ENCODE results near the gene INO80D. TPM values are rescaled to one million over a fixed set of nuclear protein-coding genes. Genes with fewer than 3 reads are reported as not detected.

INO80D gene
- total and polyA plus RNA-seq, 2 of the 8 experiments (the other 6 are each of a cell fraction or from before 2014, with no cell fraction given) = 6.2 to 37.4 TPM

- TF ChIP-seq RBBP5 (IDR thresholded peaks at IDR 0.05; ENCODE audit: borderline replicate concordance, low read depth, low read length) (no peak), SP1 (IDR thresholded peaks at IDR 0.05; ENCODE audit: low read depth, low read length) (no peak), GTF2F1 (IDR thresholded peaks at IDR 0.05; ENCODE audit: borderline replicate concordance, low read depth, low read length) (no peak), BACH1 (IDR thresholded peaks at IDR 0.05; ENCODE audit: low read length) (no peak), MAX (IDR thresholded peaks at IDR 0.05) (no peak), TAF7 (optimal IDR thresholded peaks at IDR 0.05; ENCODE audit: borderline replicate concordance, low read depth, low read length) (no peak), HDAC2 (IDR thresholded peaks at IDR 0.05; ENCODE audit: borderline replicate concordance in 1 of 2, low read depth in 2 of 2, low read length in 2 of 2) (no peak), CEBPB (IDR thresholded peaks at IDR 0.05; ENCODE audit: low read depth, low read length) (no peak), CHD2 (IDR thresholded peaks at IDR 0.05; ENCODE audit: low read length) (no peak), SIX5 (IDR thresholded peaks at IDR 0.05; ENCODE audit: low read depth, low read length) (no peak)
Observed at GRCh38 chr2:206068207-206068606, 17.8 kb downstream of the INO80D start (continued).

Measured in H1 (cell line).